Measurements from ENCODE around the gene PGAP1. TPM values are rescaled to one million over a fixed set of nuclear protein-coding genes. Genes with fewer than 3 reads are reported as not detected.

PGAP1 gene
- total and polyA plus RNA-seq, 7 experiments from 2014 or later = 1.6 to 48.4 (median 6.4) TPM

DNA sequence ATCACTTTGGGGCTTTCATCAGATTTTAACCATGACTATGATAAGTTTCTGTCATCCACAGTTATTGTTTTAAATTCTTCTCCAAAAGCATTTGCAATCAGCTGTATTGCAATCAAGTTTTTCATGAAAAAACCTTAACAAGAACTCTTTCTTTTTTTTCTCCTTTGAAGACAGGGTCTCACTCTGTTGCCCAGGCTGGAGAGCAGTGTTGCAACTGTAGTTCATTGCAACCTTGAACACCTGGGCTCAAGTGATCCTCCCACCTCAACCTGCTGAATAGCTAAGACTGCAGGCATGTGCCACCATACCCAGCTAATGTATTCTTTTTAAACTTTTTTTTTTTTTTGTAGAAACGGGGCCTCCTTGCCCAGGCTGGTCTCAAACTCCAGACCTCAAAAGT is 71.9 kb downstream of the PGAP1 start:
- Histone ChIP-seq H3K36me3 (ENCODE audit: control insufficient read depth in 2 of 3, insufficient read depth in 3 of 3, low read length in 3 of 3) (no peaks in the 10 kb centered on the region), H3K4me3 (ENCODE audit: low read length) (no peak overlapping the region), H3K27ac (ENCODE audit: low read depth, low read length) (no peak overlapping the region), H3K27me3 (ENCODE audit: control insufficient read depth in 2 of 2, insufficient read depth in 2 of 2, low read length in 2 of 2) (no peaks in the 10 kb centered on the region), H3K9me3 (ENCODE audit: control insufficient read depth in 2 of 3, low read length in 3 of 3) (peaks cover 0 to 6% (median 0%) of the 10 kb centered on the region in 3 experiments), H3K4me1 (ENCODE audit: control insufficient read depth in 2 of 2, insufficient read depth in 2 of 2, low read length in 2 of 2) (no peaks in the 10 kb centered on the region)
- Mint-ChIP-seq H3K27me3 (no peaks in the 10 kb centered on the region), H3K36me3 (peaks cover 6 to 34% (median 30%) of the 10 kb centered on the region in 5 donors), H3K9me3 (peaks cover 0 to 15% (median 8%) of the 10 kb centered on the region in 11 donors), H3K4me1 (peaks cover 0 to 22% (median 0%) of the 10 kb centered on the region in 7 donors), H3K4me3 (no peak overlapping the region), H3K27ac (no peak overlapping the region)
- intact Hi-C loops (cut with micrococcal nuclease) = no loop called here
- DNase-seq (no peak), ATAC-seq (no peak)
- POLR2A ChIA-PET = no interaction called here
- CTCF ChIA-PET = no interaction called here

DNA sequence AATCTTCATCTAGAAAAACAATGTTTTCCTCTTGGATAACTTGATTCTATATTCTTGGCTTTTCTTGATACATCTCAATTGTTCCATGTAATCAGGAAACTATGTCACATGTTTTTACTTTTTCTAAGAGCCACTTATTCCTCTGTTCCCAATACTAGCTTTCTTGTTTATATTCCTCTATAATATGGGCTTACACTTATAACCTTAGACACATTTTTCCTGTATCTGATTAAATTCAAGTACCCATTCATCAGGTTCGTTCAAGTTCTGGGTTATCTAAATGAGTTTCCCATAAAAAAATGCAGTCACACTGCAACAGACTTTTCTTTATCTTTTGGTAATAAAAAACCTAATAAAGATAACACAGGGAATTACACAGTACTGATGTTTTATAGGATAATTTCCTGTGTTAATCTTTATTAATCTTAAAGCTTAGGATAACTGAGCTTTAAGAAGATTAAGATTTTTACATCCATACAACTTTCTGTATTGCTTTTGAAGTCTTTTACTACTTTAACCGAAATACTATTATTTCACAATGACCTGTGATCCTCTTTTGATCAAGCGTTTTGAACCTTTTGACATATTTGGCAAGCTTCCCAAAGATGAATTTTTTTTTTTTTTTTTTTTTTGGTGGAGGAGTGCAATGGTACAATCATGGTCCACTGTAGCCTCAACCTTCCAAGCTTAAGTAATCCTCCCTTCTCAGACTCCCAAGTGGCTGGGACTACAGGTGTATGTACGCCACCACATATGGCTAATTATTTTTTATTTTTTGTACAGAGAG is 73.0 kb downstream of the PGAP1 start:
- no peak overlapping the region for H3K27ac ChIP-seq (ENCODE audit: low read depth, low read length)
- Mint-ChIP-seq H3K4me1 (peaks cover 0 to 22% (median 0%) of the 10 kb centered on the region in 7 donors), H3K4me3 (no peak overlapping the region), H3K27ac (peak overlapping the region in 2 of 9 donors; percentile 64 to 66), H3K36me3 (peaks cover 3 to 24% (median 19%) of the 10 kb centered on the region in 5 donors), H3K27me3 (no peaks in the 10 kb centered on the region), H3K9me3 (peaks cover 0 to 4% (median 2%) of the 10 kb centered on the region in 11 donors)
- POLR2A ChIA-PET = interaction anchor here (0.6 kb wide), 1 partner anchor 71 kb away, joined by 4 read pairs; no protein-coding TSS in a partner anchor
- intact Hi-C loops (cut with micrococcal nuclease) = no loop called here
- H3K36me3 ChIP-seq (ENCODE audit: control insufficient read depth in 2 of 3, insufficient read depth in 3 of 3, low read length in 3 of 3) = no peaks in the 10 kb centered on the region
- H3K27me3 ChIP-seq (ENCODE audit: control insufficient read depth in 2 of 2, insufficient read depth in 2 of 2, low read length in 2 of 2) = no peaks in the 10 kb centered on the region
- no peak overlapping the region for H3K4me3 ChIP-seq (ENCODE audit: low read length)
- no peak for DNase-seq
- H3K4me1 ChIP-seq (ENCODE audit: control insufficient read depth in 2 of 2, insufficient read depth in 2 of 2, low read length in 2 of 2) = no peaks in the 10 kb centered on the region
- ATAC-seq = no peak
- CTCF ChIA-PET = interaction anchor here (0.7 kb wide), 1 partner anchor 74 kb away, joined by 4 read pairs; no protein-coding TSS in a partner anchor
- H3K9me3 ChIP-seq (ENCODE audit: control insufficient read depth in 2 of 3, low read length in 3 of 3) = no peaks in the 10 kb centered on the region

DNA sequence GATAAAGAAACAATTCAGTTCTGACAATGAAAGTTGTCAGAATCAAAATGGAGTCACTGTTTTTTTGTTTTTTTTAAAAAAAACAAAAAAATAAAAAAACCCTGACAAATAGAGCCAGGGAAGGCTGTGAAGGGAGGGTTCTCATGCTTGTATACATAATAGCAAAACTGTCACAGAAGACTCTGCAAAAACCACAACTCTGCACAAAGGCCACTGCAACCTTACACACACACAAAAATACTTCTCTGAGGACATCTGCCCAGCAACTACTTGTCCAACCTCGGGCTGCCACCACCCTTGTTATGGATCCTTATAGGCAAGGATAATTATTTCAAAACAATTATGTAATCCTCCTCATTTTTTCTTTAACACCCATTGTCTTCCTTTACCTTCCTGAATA is 75.4 kb downstream of the PGAP1 start:
- no peaks in the 10 kb centered on the region for H3K9me3 Mint-ChIP-seq
- Histone ChIP-seq H3K4me1 (ENCODE audit: control insufficient read depth in 2 of 2, insufficient read depth in 2 of 2, low read length in 2 of 2) (no peaks in the 10 kb centered on the region), H3K4me3 (ENCODE audit: low read length) (no peak overlapping the region), H3K27me3 (ENCODE audit: control insufficient read depth in 2 of 2, insufficient read depth in 2 of 2, low read length in 2 of 2) (no peaks in the 10 kb centered on the region), H3K27ac (ENCODE audit: low read depth, low read length) (no peak overlapping the region), H3K9me3 (ENCODE audit: control insufficient read depth in 2 of 3, low read length in 3 of 3) (no peaks in the 10 kb centered on the region), H3K36me3 (ENCODE audit: control insufficient read depth in 2 of 3, insufficient read depth in 3 of 3, low read length in 3 of 3) (no peaks in the 10 kb centered on the region)
- no peak for ATAC-seq
- peaks cover 0 to 18% (median 0%) of the 10 kb centered on the region in 5 donors for H3K36me3 Mint-ChIP-seq
- no peak for DNase-seq
- intact Hi-C loops (cut with micrococcal nuclease) = no loop called here
- H3K4me1 Mint-ChIP-seq = peaks cover 0 to 27% (median 0%) of the 10 kb centered on the region in 7 donors
- ChIA-PET CTCF (no interaction called here), POLR2A (no interaction called here)
- peak overlapping the region in 1 of 9 donors; percentile 63 for H3K27ac Mint-ChIP-seq
- H3K4me3 Mint-ChIP-seq = no peak overlapping the region
- no peaks in the 10 kb centered on the region for H3K27me3 Mint-ChIP-seq

- no peaks in the 10 kb centered on the region for H3K9me3 Mint-ChIP-seq
- ChIA-PET POLR2A (interaction anchor here (0.7 kb wide), 1 partner anchor 1271 kb away, joined by 3 read pairs; no protein-coding TSS in a partner anchor), CTCF (no interaction called here)
Measured at GRCh38 chr2:196849895-196850294, 76.6 kb downstream of the PGAP1 start.

DNA sequence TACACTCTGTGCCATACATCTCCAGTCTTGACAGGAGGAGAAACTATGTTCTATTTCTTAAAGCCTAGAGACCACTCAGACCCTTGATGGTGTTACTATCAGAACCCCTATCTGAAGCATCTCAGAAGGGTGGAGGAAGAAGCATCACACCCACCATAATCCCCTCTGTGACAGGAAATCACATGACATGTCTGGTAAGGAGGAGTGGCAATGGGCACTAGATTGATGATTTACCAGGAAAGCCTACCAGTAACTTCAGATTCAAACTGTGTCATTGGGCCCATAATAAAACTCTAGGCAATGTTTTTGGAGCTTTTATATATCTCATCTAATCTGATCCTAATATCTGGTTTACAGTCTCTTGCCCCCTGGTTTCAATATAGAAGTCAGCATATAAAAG is 80.2 kb downstream of the PGAP1 start:
- Mint-ChIP-seq H3K27ac (no peak overlapping the region), H3K36me3 (peaks cover 0 to 25% (median 7%) of the 10 kb centered on the region in 5 donors)

More at GRCh38 chr2:196849895-196850294, 76.6 kb downstream of the PGAP1 start:
- ATAC-seq = no peak
- Histone ChIP-seq H3K27ac (ENCODE audit: low read depth, low read length) (no peak overlapping the region), H3K4me3 (ENCODE audit: low read length) (no peak overlapping the region), H3K9me3 (ENCODE audit: control insufficient read depth in 2 of 3, low read length in 3 of 3) (no peaks in the 10 kb centered on the region), H3K36me3 (ENCODE audit: control insufficient read depth in 2 of 3, insufficient read depth in 3 of 3, low read length in 3 of 3) (no peaks in the 10 kb centered on the region), H3K27me3 (ENCODE audit: control insufficient read depth in 2 of 2, insufficient read depth in 2 of 2, low read length in 2 of 2) (no peaks in the 10 kb centered on the region), H3K4me1 (ENCODE audit: control insufficient read depth in 2 of 2, insufficient read depth in 2 of 2, low read length in 2 of 2) (no peaks in the 10 kb centered on the region)
- intact Hi-C loops (cut with micrococcal nuclease) = loop anchor here in 1 of 2 donors (10.0 kb wide), 1 partner anchor 545 kb away; no protein-coding TSS in a partner anchor
- Mint-ChIP-seq H3K36me3 (peaks cover 0 to 21% (median 0%) of the 10 kb centered on the region in 5 donors), H3K27me3 (no peaks in the 10 kb centered on the region), H3K27ac (peak overlapping the region in 1 of 9 donors; percentile 10), H3K4me1 (peaks cover 0 to 29% (median 0%) of the 10 kb centered on the region in 7 donors), H3K4me3 (no peak overlapping the region)
- DNase-seq = no peak

GRCh38 chr2:196845371-196845770 is 81.1 kb downstream of the PGAP1 start:
- H3K9me3 Mint-ChIP-seq = no peaks in the 10 kb centered on the region
- POLR2A ChIA-PET = no interaction called here
- Histone ChIP-seq H3K4me1 (ENCODE audit: control insufficient read depth in 2 of 2, insufficient read depth in 2 of 2, low read length in 2 of 2) (no peaks in the 10 kb centered on the region), H3K36me3 (ENCODE audit: control insufficient read depth in 2 of 3, insufficient read depth in 3 of 3, low read length in 3 of 3) (no peaks in the 10 kb centered on the region), H3K9me3 (ENCODE audit: control insufficient read depth in 2 of 3, low read length in 3 of 3) (no peaks in the 10 kb centered on the region), H3K27ac (ENCODE audit: low read depth, low read length) (no peak overlapping the region), H3K4me3 (ENCODE audit: low read length) (no peak overlapping the region), H3K27me3 (ENCODE audit: control insufficient read depth in 2 of 2, insufficient read depth in 2 of 2, low read length in 2 of 2) (no peaks in the 10 kb centered on the region)
- H3K36me3 Mint-ChIP-seq = peaks cover 0 to 30% (median 12%) of the 10 kb centered on the region in 5 donors
- DNase-seq = no peak
- no peak for ATAC-seq
- H3K27ac Mint-ChIP-seq = no peak overlapping the region
- peaks cover 0 to 12% (median 0%) of the 10 kb centered on the region in 7 donors for H3K4me1 Mint-ChIP-seq
- CTCF ChIA-PET = no interaction called here
- H3K4me3 Mint-ChIP-seq = no peak overlapping the region
- intact Hi-C loops (cut with micrococcal nuclease) = loop anchor here in 1 of 2 donors (10.0 kb wide), 1 partner anchor 549 kb away; no protein-coding TSS in a partner anchor
- no peaks in the 10 kb centered on the region for H3K27me3 Mint-ChIP-seq

More for the DNA sequence above, 80.2 kb downstream of the PGAP1 start:
- POLR2A ChIA-PET = no interaction called here
- intact Hi-C loops (cut with micrococcal nuclease) = loop anchor here in 1 of 2 donors (10.0 kb wide), 1 partner anchor 549 kb away; no protein-coding TSS in a partner anchor
- H3K4me3 Mint-ChIP-seq = no peak overlapping the region
- H3K36me3 ChIP-seq (ENCODE audit: control insufficient read depth in 2 of 3, insufficient read depth in 3 of 3, low read length in 3 of 3) = no peaks in the 10 kb centered on the region
- no peak overlapping the region for H3K27ac ChIP-seq (ENCODE audit: low read depth, low read length)
- H3K9me3 ChIP-seq (ENCODE audit: control insufficient read depth in 2 of 3, low read length in 3 of 3) = no peaks in the 10 kb centered on the region
- no peaks in the 10 kb centered on the region for H3K27me3 ChIP-seq (ENCODE audit: control insufficient read depth in 2 of 2, insufficient read depth in 2 of 2, low read length in 2 of 2)
- CTCF ChIA-PET = no interaction called here
- peaks cover 0 to 15% (median 0%) of the 10 kb centered on the region in 7 donors for H3K4me1 Mint-ChIP-seq
- H3K4me1 ChIP-seq (ENCODE audit: control insufficient read depth in 2 of 2, insufficient read depth in 2 of 2, low read length in 2 of 2) = no peaks in the 10 kb centered on the region
- no peaks in the 10 kb centered on the region for H3K9me3 Mint-ChIP-seq
- no peak overlapping the region for H3K4me3 ChIP-seq (ENCODE audit: low read length)
- no peak for DNase-seq
- no peak for ATAC-seq
- H3K27me3 Mint-ChIP-seq = no peaks in the 10 kb centered on the region
